NCI-H1436 treated with DMSO at 0.1 percent for 48 hours (cell line): Measurements from ENCODE around the gene PPP4R1.
"Not testable (repeated sequence)": the region's sequence is repeated elsewhere in the genome, so short reads cannot be mapped to it uniquely, and the experiment has no call there.

ENCODE experiments used
- DNase-seq: peaks from one replicate; lab custom pipeline; 2025; lab: John Stamatoyannopoulos, UW

The PPP4R1 gene

DNA sequence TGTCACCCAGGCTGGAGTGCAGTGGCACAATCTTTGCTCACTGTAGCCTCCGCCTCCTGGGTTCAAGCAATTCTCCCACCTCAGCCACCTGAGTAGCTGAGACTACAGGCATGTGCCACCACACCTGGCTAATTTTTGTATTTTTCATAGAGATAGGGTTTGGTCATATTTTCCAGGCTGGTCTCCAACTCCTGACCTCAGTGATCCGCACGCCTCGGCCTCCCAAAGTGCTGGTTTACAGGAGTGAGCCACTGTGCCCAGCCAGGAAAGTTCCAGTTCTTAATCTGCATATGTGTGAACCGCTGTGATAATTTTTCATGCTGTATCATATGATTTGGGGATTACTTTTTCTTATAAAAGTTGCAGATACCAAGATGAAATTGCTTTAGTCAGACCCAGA is 14.6 kb upstream of the PPP4R1 start:
- DNase-seq, result no peak

- DNase-seq, result no peak
Measured at GRCh38 chr18:9627642-9628041, 13.3 kb upstream of the PPP4R1 start.

DNA sequence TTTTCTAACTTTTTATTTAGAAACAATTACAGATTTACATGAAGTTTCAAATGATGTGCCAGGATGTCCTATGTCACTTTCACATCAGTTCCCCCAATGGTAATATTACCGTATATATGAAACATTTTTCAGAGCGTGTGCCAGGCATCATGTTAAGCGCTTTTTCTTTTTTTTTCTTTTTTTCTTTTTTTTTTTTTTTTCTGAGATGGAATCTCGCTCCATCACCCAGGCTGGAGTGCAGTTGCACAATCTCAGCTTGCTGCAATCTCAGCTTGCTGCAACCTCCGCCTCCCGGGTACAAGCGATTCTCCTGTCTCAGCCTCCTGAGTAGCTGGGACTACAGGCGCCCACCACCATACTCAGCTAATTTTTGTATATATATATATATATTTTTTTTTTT is 5.6 kb upstream of the PPP4R1 start:
- no peak for DNase-seq

DNA sequence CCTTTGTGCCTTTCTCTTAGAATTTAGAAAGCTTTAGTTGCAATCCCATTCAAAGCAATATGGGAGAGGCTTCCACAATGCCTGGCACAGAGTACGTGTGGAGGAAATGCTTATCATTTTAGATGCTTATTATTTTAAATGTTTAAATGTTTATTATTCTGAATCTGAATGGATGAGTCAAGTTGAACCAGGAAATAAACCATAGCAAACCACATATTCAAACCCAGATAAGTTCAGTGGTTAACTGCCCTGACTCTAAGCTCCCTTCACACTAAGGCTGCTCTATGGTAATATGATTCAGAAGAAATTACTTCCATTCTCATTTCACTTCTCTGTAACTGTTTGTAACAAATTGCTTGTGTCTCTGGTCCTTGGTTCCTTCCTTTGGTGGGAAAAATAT is 5.2 kb upstream of the PPP4R1 start:
- no peak for DNase-seq

GRCh38 chr18:9619056-9619455 is 4.7 kb upstream of the PPP4R1 start:
- no peak for DNase-seq

DNA sequence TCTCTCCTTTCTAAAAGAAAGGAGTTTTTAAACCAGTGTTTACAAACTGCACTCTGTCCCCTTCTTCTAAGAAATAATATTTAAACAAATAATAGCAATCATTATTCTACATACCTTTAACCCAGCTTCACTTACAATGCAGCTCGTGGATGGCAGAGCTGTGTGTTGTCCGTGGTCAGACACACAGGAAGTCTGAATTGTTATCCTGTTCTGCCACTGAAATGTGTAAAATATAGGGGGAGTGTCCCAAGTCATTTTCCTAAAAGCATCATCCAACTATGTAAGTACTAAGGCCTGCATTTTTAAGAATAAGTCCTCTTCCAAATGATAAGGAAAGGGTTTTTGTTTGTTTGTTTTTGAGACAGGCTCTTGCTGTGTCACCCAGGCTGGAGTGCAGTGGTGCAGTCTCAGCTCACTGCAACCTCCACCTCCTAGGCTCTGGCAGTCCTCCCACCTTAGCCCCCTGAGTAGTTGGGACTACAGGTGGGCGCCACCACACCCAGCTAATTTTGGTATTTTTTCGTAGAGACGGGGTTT is 2.7 kb upstream of the PPP4R1 start:
- no peak for DNase-seq

DNA sequence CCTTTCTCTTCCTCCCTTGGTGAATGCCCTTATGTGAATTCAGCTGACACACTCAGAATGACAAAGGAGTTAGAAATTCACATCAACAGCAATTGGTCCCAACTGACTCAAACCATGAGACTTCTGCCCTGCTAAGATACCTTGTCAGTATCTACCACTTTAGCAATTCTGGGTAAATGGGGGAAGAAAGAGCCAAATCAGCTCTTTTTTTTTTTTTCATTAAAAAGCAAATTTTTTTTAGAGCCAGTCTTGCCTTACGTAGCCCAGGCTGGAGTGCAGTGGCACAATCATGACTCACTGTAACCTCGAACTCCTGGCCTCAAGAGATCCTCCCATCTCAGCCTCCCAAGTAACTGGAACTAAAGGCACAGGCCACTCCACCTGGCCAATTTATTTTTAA is 1.7 kb upstream of the PPP4R1 start:
- DNase-seq, result no peak

DNA sequence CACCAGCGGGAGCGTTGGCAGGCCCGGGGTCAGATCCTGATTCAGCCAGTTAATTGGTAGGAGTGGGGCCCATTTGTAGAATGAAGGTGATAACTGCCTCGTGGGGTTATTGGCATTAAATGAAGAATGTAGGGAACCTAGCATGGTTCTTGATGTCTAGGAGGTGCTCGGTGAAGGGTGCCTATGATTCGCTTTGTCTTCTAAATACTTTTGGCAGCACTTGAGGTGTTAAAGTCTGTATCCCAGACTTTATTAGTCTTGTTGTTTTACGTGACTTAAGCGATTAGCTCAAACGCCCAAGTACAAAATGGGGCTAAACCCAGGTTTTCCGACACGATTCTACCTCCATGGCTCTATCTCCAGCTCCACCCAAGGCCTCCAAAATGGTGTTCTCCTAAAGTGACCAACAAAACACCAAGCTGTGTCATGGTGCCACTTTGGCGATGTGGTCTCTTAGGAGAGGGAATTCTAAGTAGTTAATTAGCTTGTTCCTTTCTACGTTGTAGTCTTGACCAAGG is 980 bp upstream of the PPP4R1 start:
- no peak for DNase-seq

GRCh38 chr18:9613550-9614400 is 584 bp downstream of the PPP4R1 start:
- DNase-seq, result no peak

GRCh38 chr18:9612977-9613376 is 1.4 kb downstream of the PPP4R1 start:
- no peak for DNase-seq

DNA sequence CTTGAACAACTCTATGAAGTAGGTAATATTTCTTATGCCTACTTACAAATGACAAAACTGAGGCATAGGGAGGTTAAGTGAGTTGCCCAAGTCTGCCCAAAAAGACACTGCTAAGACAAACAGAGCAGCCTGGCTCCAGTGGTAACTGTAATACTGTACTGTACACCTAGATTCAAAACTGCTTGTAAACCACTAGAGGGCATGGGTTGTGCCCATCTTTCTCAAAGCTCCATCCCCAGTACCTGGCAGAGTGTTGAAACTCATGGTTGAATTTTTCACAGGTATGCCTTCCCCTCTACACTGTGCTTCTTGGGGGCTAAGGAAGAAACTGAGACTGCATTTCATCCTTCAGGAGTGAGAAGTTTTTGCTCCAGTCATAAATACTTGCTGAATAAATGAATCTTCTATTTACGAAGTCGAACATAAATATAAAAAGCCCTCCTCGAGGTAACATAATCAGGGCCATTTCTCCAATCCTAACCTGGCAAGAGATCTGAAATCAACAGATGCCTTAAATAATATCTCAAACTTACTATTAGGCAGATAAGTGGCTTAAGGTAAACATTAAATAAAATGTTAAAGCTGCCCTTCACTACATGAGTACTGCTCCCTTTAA is 2.0 kb downstream of the PPP4R1 start:
- DNase-seq, result no peak

GRCh38 chr18:9609190-9609589 is 5.2 kb downstream of the PPP4R1 start:
- DNase-seq, result no peak

GRCh38 chr18:9608728-9609127 is 5.6 kb downstream of the PPP4R1 start:
- no peak for DNase-seq

- DNase-seq, result no peak
Measured at GRCh38 chr18:9608298-9608697, 6.1 kb downstream of the PPP4R1 start.

DNA sequence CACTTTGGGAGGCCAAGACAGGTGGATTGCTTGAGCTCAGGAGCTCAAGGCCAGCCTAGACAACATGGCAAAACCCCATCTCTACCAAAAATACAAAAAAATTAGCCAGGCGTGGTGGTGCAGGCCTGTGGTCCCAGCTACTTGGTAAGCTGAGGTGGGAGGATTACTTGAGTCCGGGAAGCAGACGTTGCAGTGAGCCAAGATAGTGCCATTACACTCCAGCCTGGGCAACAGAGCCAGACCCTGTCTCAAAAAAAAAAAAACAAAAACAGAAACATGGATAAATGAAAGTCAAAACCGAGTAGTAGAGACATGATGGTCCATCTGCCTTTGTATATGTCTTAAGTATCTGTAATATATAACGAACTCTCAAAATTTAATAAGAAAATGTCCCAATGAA is 7.2 kb downstream of the PPP4R1 start:
- DNase-seq, result not testable (repeated sequence)

DNA sequence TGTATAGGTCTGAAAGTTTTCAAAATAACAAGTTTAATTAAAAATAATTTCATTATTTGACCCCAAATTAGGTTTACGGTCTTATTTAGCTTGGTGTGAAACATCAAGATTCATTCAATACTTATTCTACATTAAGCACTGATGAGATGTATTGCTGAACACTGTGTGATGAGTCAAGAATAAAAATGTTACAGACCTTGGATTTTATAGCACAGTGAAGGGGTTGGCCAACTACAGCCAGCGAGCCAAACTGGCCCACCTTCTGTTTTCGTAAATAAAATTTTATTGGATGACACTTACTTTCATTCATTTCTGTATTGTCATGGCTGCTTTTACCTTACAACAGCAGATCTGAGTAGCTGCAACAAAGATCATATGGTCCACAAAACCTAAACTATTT is 8.3 kb downstream of the PPP4R1 start:
- no peak for DNase-seq

DNA sequence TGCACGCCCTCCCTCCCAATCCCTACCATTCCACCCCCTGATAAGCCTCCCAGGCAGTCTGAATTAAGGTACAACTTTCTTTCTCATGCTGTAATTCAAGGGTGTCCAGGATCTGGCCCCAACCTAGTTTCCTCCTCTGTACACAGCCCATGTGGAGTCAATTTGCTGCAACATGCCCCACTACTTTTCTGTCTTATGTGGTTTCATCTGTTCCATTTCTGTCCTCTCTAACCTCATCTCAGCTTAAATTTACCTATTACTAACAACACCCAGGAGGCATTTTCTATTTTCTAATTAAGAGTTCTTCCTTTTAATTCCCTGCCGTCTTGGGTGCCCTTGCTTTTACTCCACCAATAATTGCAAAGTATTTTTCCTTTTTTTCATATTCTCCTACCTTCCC is 10.0 kb downstream of the PPP4R1 start:
- DNase-seq, result no peak

- DNase-seq, result no peak
Measured at GRCh38 chr18:9599328-9599727, 15.0 kb downstream of the PPP4R1 start.

DNA sequence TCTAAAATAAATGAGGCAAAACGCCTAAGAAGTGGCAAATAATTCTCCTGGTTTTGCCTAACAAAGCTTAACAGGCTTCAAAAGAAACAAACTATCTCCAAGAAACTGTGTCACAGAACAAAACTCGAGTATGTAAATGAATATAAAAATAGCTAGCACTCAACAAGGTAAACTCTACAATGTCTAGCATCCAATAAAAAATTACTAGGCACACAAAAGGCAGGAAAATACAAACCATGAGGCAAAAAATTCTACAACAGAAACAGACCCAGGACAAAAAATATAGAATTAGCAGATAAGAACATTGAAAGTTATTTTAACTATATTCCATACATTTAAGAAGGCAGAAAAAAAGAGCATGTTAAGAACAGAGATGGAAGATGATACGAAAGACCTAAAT is 16.8 kb downstream of the PPP4R1 start:
- no peak for DNase-seq

DNA sequence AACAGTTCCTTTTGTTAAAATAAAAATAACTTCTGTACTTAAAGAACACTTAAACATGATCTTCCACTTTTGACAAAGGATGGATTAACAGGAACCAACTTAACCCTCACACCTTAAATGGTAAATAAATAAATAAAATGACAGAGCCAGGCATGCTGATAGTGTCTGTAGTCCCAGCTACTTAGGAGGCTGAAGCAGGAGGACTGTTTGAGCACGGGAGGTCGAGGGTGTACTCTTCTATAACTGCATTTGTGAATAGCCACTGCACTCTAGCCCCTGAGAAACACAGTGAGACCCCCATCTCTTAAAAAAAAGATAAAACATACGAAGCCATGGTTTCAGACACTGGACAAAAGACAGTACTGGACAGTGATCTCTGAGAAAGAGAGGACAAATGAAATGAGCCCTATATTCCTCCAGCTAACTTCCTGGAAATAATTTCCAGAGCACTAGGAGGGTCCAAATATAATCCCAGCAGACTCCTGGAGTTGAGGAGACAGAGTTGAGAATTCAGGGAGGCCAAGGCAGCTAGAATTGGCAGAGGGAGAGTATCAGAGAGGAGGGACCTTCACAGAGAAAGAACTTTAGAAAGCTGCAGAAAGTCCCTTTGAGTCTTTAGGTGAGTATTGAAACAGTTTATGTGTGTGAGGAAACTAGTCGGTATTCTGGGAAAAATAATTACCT is 17.4 kb downstream of the PPP4R1 start:
- no peak for DNase-seq

DNA sequence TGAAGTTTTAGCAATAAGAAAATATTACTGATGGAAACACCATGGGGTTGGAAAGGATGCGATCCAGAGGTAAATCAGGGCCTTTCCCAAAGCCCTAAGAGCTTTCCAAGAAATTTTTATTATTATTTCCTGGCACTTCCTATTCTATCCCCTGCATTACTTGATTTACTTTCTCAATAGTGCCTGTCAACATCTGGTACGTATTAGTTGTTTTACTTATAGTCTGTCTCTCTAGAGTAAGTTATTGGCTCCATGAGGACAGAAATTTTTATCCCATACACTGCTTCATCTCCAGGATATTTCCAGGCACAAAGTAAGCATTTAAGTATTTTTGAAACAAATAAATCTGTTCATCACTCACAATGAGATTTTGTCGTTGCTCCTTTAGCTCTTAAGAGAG is 18.1 kb downstream of the PPP4R1 start:
- no peak for DNase-seq

- no peak for DNase-seq
Measured at GRCh38 chr18:9594823-9595596, 19.3 kb downstream of the PPP4R1 start.
